Measurements from ENCODE around the gene MAN1A2.

GRCh38 chr1:117336088-117336817 lies 31.0 kb upstream of the MAN1A2 start:
- TF ChIP-seq CTCF (IDR thresholded peaks at IDR 0.05; ENCODE audit: low read length): no peak
- no peak for TF ChIP-seq EZH2 (optimal IDR thresholded peaks at IDR 0.05; ENCODE audit: low read depth, low read length)

All from MM.1S (cell line).